ENCODE measurements around the gene FAM170B. TPM values are rescaled to one million over a fixed set of nuclear protein-coding genes. Genes with fewer than 3 reads are reported as not detected.

Gene FAM170B
- total RNA-seq, 2 experiments from 2014 or later: not detected

DNA sequence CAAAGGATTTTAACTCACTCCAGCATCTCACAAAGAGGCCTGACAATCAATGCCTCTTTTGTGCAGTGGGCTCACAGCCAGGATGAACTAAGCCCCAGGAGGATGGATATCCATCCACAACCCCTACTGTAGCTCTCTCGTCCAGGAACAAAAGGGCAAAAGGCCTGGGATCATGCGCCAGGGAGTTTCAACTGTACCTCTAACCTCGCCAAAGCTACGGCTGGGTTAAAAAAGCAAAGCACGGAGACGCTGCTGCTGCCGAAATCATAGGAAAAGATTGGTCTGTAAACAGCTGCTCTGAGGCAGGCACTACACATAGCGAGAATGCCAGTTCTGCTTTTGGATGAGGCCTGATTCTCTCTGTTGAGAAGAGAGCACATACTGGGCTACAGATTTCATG lies 50.6 kb downstream of the FAM170B start:
- POLR2A ChIA-PET: no interaction called here
- CTCF ChIA-PET: no interaction called here

DNA sequence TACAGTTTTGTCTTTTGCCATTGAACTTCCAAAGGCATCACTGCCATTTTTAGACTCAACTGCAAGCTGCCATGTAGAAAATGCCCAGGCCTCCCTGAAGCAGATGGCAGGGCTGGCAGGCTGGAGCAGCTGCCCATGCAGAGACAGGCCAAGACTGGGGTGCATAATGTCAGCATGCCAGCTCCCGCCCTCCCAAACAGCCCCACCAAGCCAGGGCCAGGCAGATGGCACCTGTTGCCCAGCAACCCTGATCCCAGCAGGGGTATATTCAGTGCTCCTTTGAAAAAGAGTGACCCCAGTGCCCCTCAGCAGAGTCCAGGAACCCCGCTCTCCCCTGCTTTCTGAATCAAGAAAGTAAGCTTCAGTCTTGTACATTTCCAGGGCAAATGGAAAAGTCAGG lies 51.1 kb downstream of the FAM170B start:
- ChIA-PET CTCF (no interaction called here), POLR2A (no interaction called here)

DNA sequence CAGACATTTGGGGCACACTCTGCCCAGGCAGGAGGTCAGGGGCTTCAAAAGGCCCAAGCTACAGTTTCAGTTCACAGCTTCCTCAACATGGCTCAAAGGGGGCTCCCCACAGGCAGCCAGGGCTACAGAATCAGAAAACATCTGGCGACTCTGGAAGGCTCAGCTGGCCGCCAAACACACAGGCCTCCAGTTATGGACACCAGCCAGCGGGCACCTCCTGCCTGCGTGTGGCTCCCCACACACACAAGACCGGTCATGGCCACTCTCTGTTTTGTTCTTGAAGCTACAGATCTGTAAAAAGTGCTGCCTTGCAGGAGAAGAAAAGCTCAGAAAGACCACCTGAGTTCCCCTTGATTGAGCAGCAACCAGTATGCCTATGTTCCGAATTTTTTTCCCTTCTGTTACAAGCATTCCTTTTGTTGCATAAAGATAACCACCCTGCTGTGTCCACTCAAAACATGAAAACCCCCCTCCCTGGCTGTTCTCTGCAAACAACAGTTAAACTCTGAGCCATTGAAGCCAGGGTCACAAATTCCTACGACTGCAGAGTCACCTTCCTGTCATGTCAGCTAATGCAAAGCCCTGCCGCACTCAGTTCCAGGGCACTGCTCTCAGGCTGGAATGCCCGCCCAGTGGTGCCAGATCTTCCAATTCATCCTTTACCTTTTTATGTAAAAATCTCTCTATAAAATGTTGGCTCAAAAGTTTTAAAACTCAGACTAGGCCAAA lies 52.1 kb downstream of the FAM170B start:
- CTCF ChIA-PET: no interaction called here
- POLR2A ChIA-PET: no interaction called here

Other genes starting within 250 kb of the FAM170B start
- gene LRRC18, start 194.2 kb downstream of the FAM170B start, total RNA-seq: not detected
- under 1 TPM; 0.06 TPM for gene VSTM4, start 18.5 kb downstream of the FAM170B start, total RNA-seq
- gene TMEM273, start 54.4 kb upstream of the FAM170B start, total RNA-seq: 10 to 100 TPM; 78.7 to 79.5 TPM
- not detected for gene C10orf71, start 165.1 kb upstream of the FAM170B start, total RNA-seq